ENCODE results near the gene MGMT. TPM values are rescaled to one million over a fixed set of nuclear protein-coding genes. Genes with fewer than 3 reads are reported as not detected.

The MGMT gene
- total RNA-seq, 2 donors from 2014 or later: 17.8 to 19.2 TPM

- ATAC-seq (replicated peaks in 1 of 2) (no peak), DNase-seq (no peak)
- Mint-ChIP-seq H3K27me3 (ENCODE audit: low read depth) (no peaks in the 10 kb centered on the region), H3K27ac (no peak overlapping the region), H3K4me1 (ENCODE audit: low read depth) (no peaks in the 10 kb centered on the region), H3K4me3 (no peak overlapping the region), H3K36me3 (ENCODE audit: insufficient read depth in 2 of 2) (peaks cover 18 to 29% of the 10 kb centered on the region in 2 donors), H3K9me3 (peaks cover 8 to 19% of the 10 kb centered on the region in 2 donors)
Measured at GRCh38 chr10:129581827-129582411, 114.9 kb downstream of the MGMT start.

DNA sequence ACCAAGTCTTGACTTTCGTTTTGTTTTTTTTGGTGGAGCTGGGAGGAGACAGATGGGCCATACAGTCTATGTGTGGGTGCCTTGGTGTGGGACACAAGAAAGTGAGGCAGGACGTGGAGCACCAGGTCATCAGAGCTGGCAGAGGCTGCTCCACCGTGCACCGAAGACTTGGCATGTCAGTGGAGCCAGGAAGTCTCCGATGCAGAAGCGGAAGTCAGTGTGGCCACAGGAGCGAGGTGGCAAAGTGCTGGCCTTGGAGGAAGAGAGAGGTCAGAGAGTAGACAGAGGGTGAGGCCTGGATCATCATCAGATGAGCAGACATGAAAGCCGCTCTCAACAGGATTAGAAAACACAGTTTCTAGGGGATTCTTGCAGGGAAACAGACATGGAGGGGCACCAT lies 116.8 kb downstream of the MGMT start:
- Mint-ChIP-seq H3K27me3 (ENCODE audit: low read depth) (no peaks in the 10 kb centered on the region), H3K4me3 (no peak overlapping the region), H3K27ac (no peak overlapping the region), H3K9me3 (peaks cover 17 to 24% of the 10 kb centered on the region in 2 donors), H3K36me3 (ENCODE audit: insufficient read depth in 2 of 2) (peaks cover 30 to 49% of the 10 kb centered on the region in 2 donors), H3K4me1 (ENCODE audit: low read depth) (no peaks in the 10 kb centered on the region)
- no peak for DNase-seq
- ATAC-seq (replicated peaks in 1 of 2): no peak

GRCh38 chr10:129586898-129587443 lies 119.9 kb downstream of the MGMT start:
- peaks cover 18 to 24% of the 10 kb centered on the region in 2 donors for H3K9me3 Mint-ChIP-seq
- H3K27ac Mint-ChIP-seq: no peak overlapping the region
- H3K4me3 Mint-ChIP-seq: no peak overlapping the region
- no peaks in the 10 kb centered on the region for H3K4me1 Mint-ChIP-seq (ENCODE audit: low read depth)
- H3K36me3 Mint-ChIP-seq (ENCODE audit: insufficient read depth in 2 of 2): peaks cover 37 to 59% of the 10 kb centered on the region in 2 donors
- H3K27me3 Mint-ChIP-seq (ENCODE audit: low read depth): no peaks in the 10 kb centered on the region
- ATAC-seq (replicated peaks in 1 of 2) (no peak), DNase-seq (no peak)

DNA sequence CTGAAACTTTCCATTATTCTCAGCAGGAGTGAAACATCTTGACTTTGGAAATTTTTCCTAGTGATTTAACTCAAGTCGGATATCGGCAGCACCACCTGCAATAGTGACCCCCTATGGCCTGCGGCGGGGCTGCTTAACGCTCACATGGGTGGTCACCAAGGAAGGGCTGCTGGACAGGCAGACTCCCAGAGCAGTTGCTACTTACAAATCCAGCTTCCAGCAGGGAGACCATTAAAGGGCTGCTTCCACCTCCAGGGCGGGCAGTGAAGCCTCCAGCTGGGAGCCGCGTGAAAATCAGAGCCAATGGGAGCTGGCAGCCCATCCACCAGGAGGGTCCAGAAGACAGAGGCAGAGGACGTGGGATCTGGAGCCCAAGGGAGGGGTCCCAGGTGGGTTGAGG lies 122.5 kb downstream of the MGMT start:
- H3K27me3 Mint-ChIP-seq (ENCODE audit: low read depth): no peaks in the 10 kb centered on the region
- H3K36me3 Mint-ChIP-seq (ENCODE audit: insufficient read depth in 2 of 2): peaks cover 35 to 48% of the 10 kb centered on the region in 2 donors
- H3K27ac Mint-ChIP-seq: no peak overlapping the region
- DNase-seq: no peak
- no peak overlapping the region for H3K4me3 Mint-ChIP-seq
- ATAC-seq (replicated peaks in 1 of 2): no peak
- H3K9me3 Mint-ChIP-seq: peaks cover 16 to 22% of the 10 kb centered on the region in 2 donors
- H3K4me1 Mint-ChIP-seq (ENCODE audit: low read depth): no peaks in the 10 kb centered on the region

DNA sequence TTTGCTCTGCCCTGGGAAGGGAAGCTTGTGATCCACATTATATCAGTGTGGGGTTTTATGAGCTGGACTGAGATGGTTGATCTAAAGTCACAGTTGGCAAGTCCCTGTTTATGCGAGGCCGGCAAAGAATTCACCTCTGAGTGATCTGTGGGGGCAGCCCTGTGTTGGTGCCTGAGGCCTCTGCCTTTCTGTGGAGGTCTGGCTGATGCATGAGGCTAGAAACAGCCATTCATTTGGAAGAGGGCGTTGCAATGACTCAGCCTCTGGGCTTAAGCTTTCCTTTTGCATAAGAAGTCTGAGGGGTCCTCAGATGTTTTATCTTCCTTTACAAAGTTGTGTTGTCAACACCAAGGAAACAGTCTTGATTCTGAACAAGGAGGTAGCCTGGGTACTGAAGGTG lies 126.9 kb downstream of the MGMT start:
- H3K27me3 Mint-ChIP-seq (ENCODE audit: low read depth): no peaks in the 10 kb centered on the region
- peaks cover 17 to 22% of the 10 kb centered on the region in 2 donors for H3K36me3 Mint-ChIP-seq (ENCODE audit: insufficient read depth in 2 of 2)
- ATAC-seq (replicated peaks in 1 of 2) (no peak), DNase-seq (no peak)
- peaks cover 9 to 12% of the 10 kb centered on the region in 2 donors for H3K9me3 Mint-ChIP-seq
- H3K4me3 Mint-ChIP-seq: no peak overlapping the region
- no peak overlapping the region for H3K27ac Mint-ChIP-seq
- H3K4me1 Mint-ChIP-seq (ENCODE audit: low read depth): no peaks in the 10 kb centered on the region

DNA sequence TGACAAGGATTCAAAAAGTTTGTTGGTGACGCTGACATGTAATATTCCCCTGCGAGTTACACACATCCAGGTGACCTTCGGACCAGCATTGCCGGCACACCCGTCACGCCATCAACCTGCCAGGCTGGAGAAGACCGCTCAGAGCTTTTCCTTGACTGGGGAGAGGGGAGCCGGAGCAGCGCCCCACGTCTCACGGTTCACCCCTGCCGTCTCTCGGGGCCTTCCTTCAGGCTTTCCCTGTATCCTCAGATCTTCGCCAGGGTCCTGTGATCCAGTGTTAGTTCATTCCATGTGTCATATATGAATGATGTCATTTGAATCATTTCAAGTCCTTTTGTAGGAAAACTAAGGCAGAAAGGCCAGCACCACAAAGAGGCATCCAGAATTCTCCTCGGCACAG lies 127.8 kb downstream of the MGMT start:
- no peak overlapping the region for H3K27ac Mint-ChIP-seq
- DNase-seq: no peak
- no peaks in the 10 kb centered on the region for H3K27me3 Mint-ChIP-seq (ENCODE audit: low read depth)
- H3K36me3 Mint-ChIP-seq (ENCODE audit: insufficient read depth in 2 of 2): peaks cover 18 to 22% of the 10 kb centered on the region in 2 donors
- peaks cover 9% of the 10 kb centered on the region in 2 donors for H3K9me3 Mint-ChIP-seq
- no peaks in the 10 kb centered on the region for H3K4me1 Mint-ChIP-seq (ENCODE audit: low read depth)
- no peak overlapping the region for H3K4me3 Mint-ChIP-seq
- no peak for ATAC-seq (replicated peaks in 1 of 2)

DNA sequence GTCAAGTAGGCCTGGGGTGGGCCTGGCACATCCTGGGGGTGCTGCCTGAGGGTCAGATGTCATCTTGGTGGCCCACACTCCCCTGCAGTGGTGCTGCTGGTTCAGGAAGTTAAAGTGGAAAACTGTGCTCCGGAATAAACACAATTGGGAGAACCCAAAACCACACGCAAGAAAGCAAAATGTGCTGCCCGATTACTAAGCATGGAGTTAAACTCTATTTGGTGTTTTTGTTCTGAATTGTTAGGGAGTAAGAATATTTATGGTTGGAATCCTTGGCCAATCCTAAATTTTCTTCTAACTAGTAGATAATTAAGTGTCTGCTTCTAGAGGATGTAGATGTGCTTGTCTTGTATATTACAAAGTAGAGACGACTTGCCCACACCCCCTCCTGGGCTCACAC lies 131.4 kb downstream of the MGMT start:
- ATAC-seq (replicated peaks in 1 of 2) (no peak), DNase-seq (no peak)
- H3K4me3 Mint-ChIP-seq: no peak overlapping the region
- no peaks in the 10 kb centered on the region for H3K4me1 Mint-ChIP-seq (ENCODE audit: low read depth)
- no peak overlapping the region for H3K27ac Mint-ChIP-seq
- H3K27me3 Mint-ChIP-seq (ENCODE audit: low read depth): no peaks in the 10 kb centered on the region
- H3K9me3 Mint-ChIP-seq: peaks cover 8% of the 10 kb centered on the region in 2 donors
- H3K36me3 Mint-ChIP-seq (ENCODE audit: insufficient read depth in 2 of 2): peaks cover 11 to 16% of the 10 kb centered on the region in 2 donors

GRCh38 chr10:129599160-129599559 lies 132.1 kb downstream of the MGMT start:
- DNase-seq (no peak), ATAC-seq (replicated peaks in 1 of 2) (no peak)
- no peaks in the 10 kb centered on the region for H3K4me1 Mint-ChIP-seq (ENCODE audit: low read depth)
- no peak overlapping the region for H3K4me3 Mint-ChIP-seq
- peaks cover 9 to 14% of the 10 kb centered on the region in 2 donors for H3K36me3 Mint-ChIP-seq (ENCODE audit: insufficient read depth in 2 of 2)
- no peak overlapping the region for H3K27ac Mint-ChIP-seq
- H3K27me3 Mint-ChIP-seq (ENCODE audit: low read depth): no peaks in the 10 kb centered on the region
- H3K9me3 Mint-ChIP-seq: peaks cover 5% of the 10 kb centered on the region in 2 donors

GRCh38 chr10:129601737-129602136 lies 134.7 kb downstream of the MGMT start:
- no peak for ATAC-seq (replicated peaks in 1 of 2)
- H3K27ac Mint-ChIP-seq: no peak overlapping the region
- DNase-seq: no peak
- no peaks in the 10 kb centered on the region for H3K27me3 Mint-ChIP-seq (ENCODE audit: low read depth)
- no peak overlapping the region for H3K4me3 Mint-ChIP-seq
- H3K4me1 Mint-ChIP-seq (ENCODE audit: low read depth): no peaks in the 10 kb centered on the region
- peaks cover under 1 to 3% of the 10 kb centered on the region in 2 donors for H3K9me3 Mint-ChIP-seq
- H3K36me3 Mint-ChIP-seq (ENCODE audit: insufficient read depth in 2 of 2): peaks cover 2 to 11% of the 10 kb centered on the region in 2 donors

GRCh38 chr10:129602938-129603535 lies 136.0 kb downstream of the MGMT start:
- ATAC-seq (replicated peaks in 1 of 2) (no peak), DNase-seq (no peak)
- Mint-ChIP-seq H3K27me3 (ENCODE audit: low read depth) (no peaks in the 10 kb centered on the region), H3K9me3 (peaks cover 0 to 3% of the 10 kb centered on the region in 2 donors), H3K27ac (no peak overlapping the region), H3K36me3 (ENCODE audit: insufficient read depth in 2 of 2) (peaks cover 2 to 12% of the 10 kb centered on the region in 2 donors), H3K4me1 (ENCODE audit: low read depth) (no peaks in the 10 kb centered on the region), H3K4me3 (no peak overlapping the region)

GRCh38 chr10:129604333-129605032 lies 137.4 kb downstream of the MGMT start:
- no peak overlapping the region for H3K27ac Mint-ChIP-seq
- H3K4me1 Mint-ChIP-seq (ENCODE audit: low read depth): no peaks in the 10 kb centered on the region
- no peak overlapping the region for H3K4me3 Mint-ChIP-seq
- no peaks in the 10 kb centered on the region for H3K27me3 Mint-ChIP-seq (ENCODE audit: low read depth)
- DNase-seq: no peak
- peaks cover 0 to 3% of the 10 kb centered on the region in 2 donors for H3K9me3 Mint-ChIP-seq
- ATAC-seq (replicated peaks in 1 of 2): no peak
- H3K36me3 Mint-ChIP-seq (ENCODE audit: insufficient read depth in 2 of 2): peaks cover 2 to 13% of the 10 kb centered on the region in 2 donors

DNA sequence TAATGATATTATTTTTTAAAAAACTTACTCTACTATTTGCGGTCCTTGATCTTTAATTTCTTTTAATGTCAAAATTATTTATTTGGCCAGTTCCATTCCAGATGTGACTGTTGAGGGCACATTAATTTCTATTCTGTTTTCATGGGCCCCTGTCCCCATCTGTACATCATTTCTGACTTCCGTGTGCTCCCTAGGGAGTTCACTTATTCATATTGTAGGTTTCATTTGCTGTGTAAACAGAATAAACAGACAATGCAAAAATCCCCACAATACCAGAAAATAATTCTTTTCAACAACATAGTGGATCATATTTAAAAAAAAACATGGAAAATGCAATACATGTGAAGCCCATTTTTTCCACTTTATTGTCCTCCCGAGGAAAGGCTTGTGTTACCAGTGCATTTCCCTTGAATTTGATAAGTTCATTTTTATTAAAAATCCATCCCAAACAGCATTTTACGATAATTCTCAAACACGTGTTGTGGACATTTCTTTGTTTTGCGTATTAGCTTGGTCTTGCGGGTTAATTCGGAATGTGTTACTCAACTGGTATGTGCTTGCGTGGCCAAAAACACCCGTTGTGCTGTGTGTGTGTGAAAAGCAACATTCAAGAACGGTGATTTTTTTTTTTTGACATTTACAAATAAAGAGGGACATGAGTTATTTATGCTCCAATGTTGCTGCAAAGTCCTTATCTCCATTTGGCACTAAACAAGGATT lies 138.4 kb downstream of the MGMT start:
- no peaks in the 10 kb centered on the region for H3K27me3 Mint-ChIP-seq (ENCODE audit: low read depth)
- no peak overlapping the region for H3K4me3 Mint-ChIP-seq
- H3K27ac Mint-ChIP-seq: no peak overlapping the region
- H3K36me3 Mint-ChIP-seq (ENCODE audit: insufficient read depth in 2 of 2): peaks cover 0 to 13% of the 10 kb centered on the region in 2 donors
- no peaks in the 10 kb centered on the region for H3K4me1 Mint-ChIP-seq (ENCODE audit: low read depth)
- peaks cover 0 to 3% of the 10 kb centered on the region in 2 donors for H3K9me3 Mint-ChIP-seq
- ATAC-seq (replicated peaks in 1 of 2) (no peak), DNase-seq (no peak)
